Peyer's patch (tissue), 4 donors: ENCODE results near the gene IKZF4.

Source experiments
- CTCF ChIP-seq, 6 experiments: fragments of 450-650 bp in 4 of 6; fragments of 200-600 bp in 2 of 6; sonication (generic) in 1 of 6; IDR thresholded peaks; one replicate each; pipeline ENCODE4 v1.5.1; 2017 to 2019; ENCODE audit warnings: antibody characterized with exemption in 6 of 6, mild to moderate bottlenecking in 3 of 6, moderate library complexity in 1 of 6
- POLR2A ChIP-seq, 2 donors: fragments of 450-650 bp; IDR thresholded peaks; one replicate each; pipeline ENCODE4 v1.5.1; 2017; ENCODE audit warnings: antibody characterized with exemption in 2 of 2, mild to moderate bottlenecking in 2 of 2, moderate library complexity in 2 of 2

- no peak for TF ChIP-seq CTCF (IDR thresholded peaks at IDR 0.05)
- TF ChIP-seq POLR2A (IDR thresholded peaks at IDR 0.05) = no peak
Measured at GRCh38 chr12:56082382-56082781, 61.5 kb downstream of the IKZF4 start.
